H1 (cell line): ENCODE measurements around the gene MLPH. TPM values are rescaled to one million over a fixed set of nuclear protein-coding genes. Genes with fewer than 3 reads are reported as not detected.
A peak's percentile ranks its signal among the peaks of the same experiment; 100 is the strongest.

Source experiments
- CTCF ChIA-PET: fragments of 300-600 bp; sonication (Branson Sonifier 250); formaldehyde crosslinking; loops from one replicate; lab custom pipeline; 2021; ENCODE audit not compliant: partially characterized antibody; lab: Charles Lee
- POLR2A ChIA-PET: fragments of 300-600 bp; sonication (Branson Sonifier 250); formaldehyde crosslinking; loops from one replicate; lab custom pipeline; 2021; ENCODE audit warnings: inconsistent platforms; ENCODE audit not compliant: partially characterized antibody; lab: Charles Lee
- DNase-seq, 2 experiments: peaks; one replicate each; pipeline versions ENCODE4 v3.0.0 to v3.0.0-alpha.2; 2010 to 2022; ENCODE audit warnings: low spot score in 2 of 2, low read depth in 1 of 2, mixed read lengths in 1 of 2
- FAIRE-seq: peaks from 2 replicates; lab custom pipeline; 2011; peaks lifted over from hg19 to GRCh38; lab: Jason Lieb, UNC
- H2AFZ ChIP-seq: 2 replicates; pipeline ENCODE4 v1.8.1; 2012; ENCODE audit warnings: low read length, inconsistent platforms
- H2AK5ac ChIP-seq: 2 replicates; pipeline ENCODE4 v1.6.1; 2013; ENCODE audit warnings: low read depth, low read length
- H2BK120ac ChIP-seq: replicated peaks from 2 replicates; pipeline ENCODE3; 2013; ENCODE audit warnings: low read depth, low read length, inconsistent platforms
- H2BK12ac ChIP-seq: 2 replicates; pipeline ENCODE4 v1.6.1; 2013; ENCODE audit warnings: low read depth, low read length
- H2BK15ac ChIP-seq: 2 replicates; pipeline ENCODE4 v1.6.1; 2013; ENCODE audit warnings: low read length
- H2BK20ac ChIP-seq: 2 replicates; pipeline ENCODE4 v1.6.1; 2013; ENCODE audit warnings: low read length
- H2BK5ac ChIP-seq: 2 replicates; pipeline ENCODE4 v1.6.1; 2013; ENCODE audit warnings: low read depth, low read length
- H3K14ac ChIP-seq: 2 replicates; pipeline ENCODE4 v1.6.1; 2013; ENCODE audit warnings: inconsistent platforms; ENCODE audit not compliant: insufficient read length
- H3K18ac ChIP-seq: 2 replicates; pipeline ENCODE4 v1.6.1; 2013; ENCODE audit warnings: low read length; ENCODE audit errors: extremely low read depth
- H3K23ac ChIP-seq: 2 replicates; pipeline ENCODE4 v1.6.1; 2013; ENCODE audit warnings: inconsistent platforms; ENCODE audit not compliant: insufficient read length
- H3K23me2 ChIP-seq: 2 replicates; pipeline ENCODE4 v1.6.1; 2013; ENCODE audit warnings: low read depth, low read length
- H3K27ac ChIP-seq: 2 replicates; pipeline ENCODE4 v1.6.1; 2011; ENCODE audit warnings: low read depth, low read length, inconsistent platforms
- H3K27me3 ChIP-seq, 4 experiments: replicated peaks in 1 of 4; 1 replicate in 1 of 4; 2 replicates in 3 of 4; pipeline versions ENCODE4 v1.6.1 to v1.8.1; 2011 to 2013; ENCODE audit warnings: low read length in 3 of 4, mild to moderate bottlenecking in 3 of 4, inconsistent platforms in 2 of 4, mixed read lengths in 2 of 4, moderate library complexity in 1 of 4; ENCODE audit not compliant: control insufficient read depth in 3 of 4, insufficient read depth in 3 of 4; ENCODE audit errors: extremely low read depth in 1 of 4
- H3K36me3 ChIP-seq, 4 experiments: 2 replicates each; pipeline versions ENCODE4 v1.6.1 to v1.8.1; 2011 to 2013; ENCODE audit warnings: mild to moderate bottlenecking in 4 of 4, low read length in 3 of 4, moderate library complexity in 2 of 4, control low read depth in 1 of 4, inconsistent platforms in 1 of 4; ENCODE audit not compliant: insufficient read depth in 4 of 4, control insufficient read depth in 2 of 4
- H3K4ac ChIP-seq: replicated peaks from 2 replicates; pipeline ENCODE3; 2013; ENCODE audit warnings: low read length, low read depth, mixed read lengths, inconsistent platforms; ENCODE audit not compliant: insufficient read length
- H3K4me1 ChIP-seq, 4 experiments: replicated peaks in 1 of 4; 1 replicate in 1 of 4; 2 replicates in 3 of 4; pipeline versions ENCODE4 v1.6.1 to v1.8.1; 2011 to 2013; ENCODE audit warnings: low read length in 3 of 4, inconsistent platforms in 2 of 4, mixed read lengths in 1 of 4; ENCODE audit not compliant: insufficient read depth in 4 of 4, control insufficient read depth in 3 of 4
- H3K4me2 ChIP-seq, 2 experiments: 2 replicates each; pipeline versions ENCODE4 v1.6.1 to v1.8.1; 2011 to 2013; ENCODE audit warnings: low read depth in 2 of 2, low read length in 2 of 2, control low read depth in 1 of 2, inconsistent platforms in 1 of 2, mild to moderate bottlenecking in 1 of 2; ENCODE audit not compliant: insufficient read depth in 1 of 2
- H3K4me3 ChIP-seq, 4 experiments: fragments of 200-600, 300-600 bp in 1 of 4; sonication (generic), shearing (Covaris generic), sonication (Bioruptor Twin) in 1 of 4; 2 replicates each; pipeline versions ENCODE4 v1.5.1 to v1.8.1; 2011 to 2016; ENCODE audit warnings: low read length in 4 of 4, low read depth in 3 of 4, control low read depth in 2 of 4, inconsistent platforms in 2 of 4, mild to moderate bottlenecking in 2 of 4, mixed read lengths in 1 of 4, moderate library complexity in 1 of 4; ENCODE audit not compliant: insufficient read depth in 2 of 4; ENCODE audit errors: extremely low read depth in 1 of 4
- H3K56ac ChIP-seq: replicated peaks from 2 replicates; pipeline ENCODE3; 2013; ENCODE audit warnings: low read depth, mild to moderate bottlenecking, mixed read lengths, low read length, inconsistent platforms; ENCODE audit not compliant: insufficient read length
- H3K79me1 ChIP-seq: 2 replicates; pipeline ENCODE4 v1.6.1; 2013; ENCODE audit warnings: low read depth, low read length, control low read depth
- H3K79me2 ChIP-seq, 2 experiments: 2 replicates each; pipeline versions ENCODE4 v1.6.1 to v1.8.1; 2012 to 2013; ENCODE audit warnings: low read length in 2 of 2, mild to moderate bottlenecking in 2 of 2, inconsistent platforms in 1 of 2; ENCODE audit not compliant: insufficient read depth in 2 of 2, control insufficient read depth in 1 of 2
- H3K9ac ChIP-seq, 4 experiments: replicated peaks in 1 of 4; 1 replicate in 1 of 4; 2 replicates in 3 of 4; pipeline versions ENCODE4 v1.6.1 to v1.8.1; 2011 to 2013; ENCODE audit warnings: low read depth in 3 of 4, low read length in 3 of 4, control low read depth in 2 of 4, mild to moderate bottlenecking in 2 of 4, moderate library complexity in 2 of 4, inconsistent platforms in 1 of 4; ENCODE audit errors: extremely low read depth in 1 of 4
- H3K9me3 ChIP-seq, 2 experiments: 2 replicates each; pipeline versions ENCODE4 v1.6.1 to v1.8.1; 2012 to 2013; ENCODE audit warnings: mild to moderate bottlenecking in 2 of 2, moderate library complexity in 2 of 2, control low read depth in 1 of 2, inconsistent platforms in 1 of 2, low read depth in 1 of 2, low read length in 1 of 2, mixed read lengths in 1 of 2; ENCODE audit not compliant: insufficient read depth in 2 of 2
- H4K20me1 ChIP-seq, 2 experiments: replicated peaks in 1 of 2; 2 replicates each; pipeline versions ENCODE3 to v1.8.1; 2011 to 2013; ENCODE audit warnings: inconsistent platforms in 2 of 2, low read length in 2 of 2, mild to moderate bottlenecking in 1 of 2; ENCODE audit not compliant: insufficient read depth in 2 of 2, control insufficient read depth in 1 of 2
- H4K5ac ChIP-seq: 2 replicates; pipeline ENCODE4 v1.6.1; 2013; ENCODE audit warnings: low read length, low read depth, mixed read lengths, inconsistent platforms; ENCODE audit not compliant: insufficient read length
- H4K8ac ChIP-seq: 2 replicates; pipeline ENCODE4 v1.8.0; 2013; ENCODE audit warnings: mild to moderate bottlenecking, moderate library complexity, low read length, inconsistent platforms; ENCODE audit not compliant: insufficient read depth; ENCODE audit errors: extremely low read depth
- H4K91ac ChIP-seq: replicated peaks from 2 replicates; pipeline ENCODE3; 2013; ENCODE audit warnings: low read length, mixed read lengths, inconsistent platforms; ENCODE audit not compliant: insufficient read length
- ASH2L ChIP-seq: fragments of 200-600, 300-600 bp; sonication (generic); IDR thresholded peaks from one replicate; pipeline ENCODE4 v1.7.1; 2017; ENCODE audit warnings: low read length
- E2F6 ChIP-seq: IDR thresholded peaks from 2 replicates; pipeline ENCODE4 v1.6.1; 2012; ENCODE audit warnings: inconsistent platforms
- SAP30 ChIP-seq: fragments of 300-600 bp; sonication (generic); IDR thresholded peaks from 2 replicates; pipeline ENCODE4 v1.7.1; 2012; ENCODE audit warnings: low read length, moderate library complexity, mild to moderate bottlenecking, inconsistent platforms; ENCODE audit not compliant: insufficient read depth, insufficient replicate concordance
- SP2 ChIP-seq: IDR thresholded peaks from 2 replicates; pipeline ENCODE4 v1.6.1; 2012; ENCODE audit warnings: mild to moderate bottlenecking, low read length, inconsistent platforms
- TAF7 ChIP-seq: optimal IDR thresholded peaks from 2 replicates; pipeline ENCODE3; 2011; ENCODE audit warnings: low read depth, mild to moderate bottlenecking, inconsistent platforms, low read length, moderate library complexity, borderline replicate concordance
- WGBS, 2 experiments: shearing (Covaris generic) in 1 of 2; methylation state at CpG; one replicate each; pipeline versions ENCODE4 v1.1.6 to v1.1.7; 2013 to 2015; ENCODE audit warnings: low lambda C conversion rate in 2 of 2, mixed read lengths in 2 of 2, inconsistent platforms in 1 of 2, low coverage in 1 of 2, missing lambda C conversion rate in 1 of 2; ENCODE audit not compliant: insufficient replicate concordance in 2 of 2, insufficient coverage in 1 of 2, insufficient read length in 1 of 2; ENCODE audit errors: extremely low coverage in 1 of 2, missing lambda C conversion rate in 1 of 2; 5-methylcytosine and 5-hydroxymethylcytosine counted together
- polyA plus RNA-seq, 7 experiments: library from polyadenylated mRNA; depleted of rRNA in 3 of 7; stranded (reverse) in 5 of 7; unstranded in 2 of 7; fragments of >200 nt in 5 of 7; fragments of 200-250 nt in 2 of 7; gene quantifications; 1 replicate in 5 of 7; 2 replicates in 1 of 7; 4 replicates in 1 of 7; pipeline versions ENCODE4 v1.2.1 to v1.2.3, GENCODE V29; 2011 to 2013; ENCODE audit warnings: missing spikeins in 2 of 7, mixed read lengths in 2 of 7
- total RNA-seq: library from RNA; stranded (reverse); fragmentation: NEBNext Ultra II Directional; extraction: Animal tissue kit (Norgen Biotek cat#: 25700); gene quantifications from 2 replicates; pipeline ENCODE4 v1.2.1, GENCODE V29; 2021

The MLPH gene
- total and polyA plus RNA-seq, 2 of the 8 experiments (the other 6 are each of a cell fraction or from before 2014, with no cell fraction given) = 12.7 to 17.0 TPM

DNA sequence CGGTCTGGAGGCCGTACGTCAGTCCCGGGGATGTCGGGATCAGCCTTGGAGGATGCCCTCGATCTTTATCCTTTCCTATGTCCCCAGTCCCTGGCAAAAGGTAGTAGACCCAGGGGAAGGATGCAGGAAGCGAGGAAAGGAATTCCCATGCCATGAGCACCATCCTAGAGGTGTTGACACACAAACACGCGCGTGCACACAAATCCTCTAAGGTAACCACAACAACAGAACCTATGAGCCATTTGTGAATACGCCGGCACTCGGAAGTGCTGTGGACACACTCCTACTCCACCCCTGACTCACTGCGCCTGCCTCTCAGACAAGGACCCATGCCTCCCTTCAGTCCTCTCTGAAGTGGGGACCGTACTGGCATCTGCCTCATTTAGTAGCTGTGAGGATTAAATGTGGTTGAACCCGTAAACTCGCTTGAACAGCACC, 11.3 kb upstream of the MLPH start:
- H2BK5ac ChIP-seq = no peak overlapping the region
- H3K14ac ChIP-seq = no peak overlapping the region
- H2BK120ac ChIP-seq = no peak overlapping the region
- H3K9me3 ChIP-seq = no peaks in the 10 kb centered on the region
- H3K4me1 ChIP-seq = peaks cover 0 to 13% (median 7%) of the 10 kb centered on the region in 4 experiments; a peak in 4 of 7 replicates
- H3K27me3 ChIP-seq = peaks cover 0 to 7% (median 7%) of the 10 kb centered on the region in 4 experiments; a peak in 3 of 7 replicates
- no peak overlapping the region for H3K27ac ChIP-seq
- DNase-seq (no peak), FAIRE-seq (no peak)
- no peak overlapping the region for H3K23ac ChIP-seq
- H2BK20ac ChIP-seq = no peak overlapping the region
- peak overlapping the region; percentile 79 for H4K91ac ChIP-seq
- H4K5ac ChIP-seq = no peak overlapping the region
- no peak overlapping the region for H3K56ac ChIP-seq
- peak overlapping the region in 3 of 4 experiments; percentile 7 to 52 (median 14); a peak in 4 of 7 replicates for H3K9ac ChIP-seq
- POLR2A ChIA-PET = interaction anchor here (0.7 to 2.1 kb wide), 4 partner anchors 11 to 38 kb away, joined by 3 to 16 read pairs (median 8); partner anchors contain the start of gene MLPH
- peaks cover 3% of the 10 kb centered on the region; the same call in 1 of the 2 replicates for H3K23me2 ChIP-seq
- peak overlapping the region; percentile 5; the same call in 1 of the 2 replicates for H2BK12ac ChIP-seq
- H3K18ac ChIP-seq = no peak overlapping the region
- H3K4me3 ChIP-seq = peak overlapping the region; percentile 35 to 96 (median 64); a peak in 7 of 8 replicates
- H2AFZ ChIP-seq = peak overlapping the region; percentile 94
- WGBS, 2 experiments = 33% methylated on average over 17 of the region's 17 CpGs; no CpG with 5 or more reads in 1 of the 2 experiments
- no peak overlapping the region for H2AK5ac ChIP-seq
- CTCF ChIA-PET = interaction anchor here (0.7 to 3.7 kb wide), 21 partner anchors 10 to 390 kb away, joined by 3 to 48 read pairs (median 4); partner anchors contain the start of genes COPS8 and MLPH
- H3K79me2 ChIP-seq = no peaks in the 10 kb centered on the region
- H2BK15ac ChIP-seq = peak overlapping the region; percentile 82; the same call in 1 of the 2 replicates
- H3K4me2 ChIP-seq = peak overlapping the region; percentile 58 to 97
- TF ChIP-seq SAP30 = no peak
- no peak for TF ChIP-seq E2F6
- no peak for TF ChIP-seq SP2
- peak; percentile 38 for TF ChIP-seq ASH2L
- TF ChIP-seq TAF7 = no peak
- no peaks in the 10 kb centered on the region for H4K20me1 ChIP-seq
- no peak overlapping the region for H3K4ac ChIP-seq
- H3K36me3 ChIP-seq = no peaks in the 10 kb centered on the region
- no peak overlapping the region for H4K8ac ChIP-seq
- no peaks in the 10 kb centered on the region for H3K79me1 ChIP-seq
